Cardiac muscle cell (in vitro differentiated cells and primary cell): ENCODE data around the gene CAMTA2. TPM values are rescaled to one million over a fixed set of nuclear protein-coding genes. Genes with fewer than 3 reads are reported as not detected.
A peak's percentile ranks its signal among the peaks of the same experiment; 100 is the strongest.

ENCODE experiments used
- DNase-seq, 2 donors: peaks; one replicate each; pipeline versions ENCODE4 v3.0.0 to v3.0.0-alpha.2; 2010 to 2017; ENCODE audit warnings: low read depth in 1 of 2, low spot score in 1 of 2
- H3K27ac ChIP-seq: fragments of 200-600 bp; sonication (generic); 2 replicates; pipeline ENCODE4 v1.5.1; 2016
- H3K27me3 ChIP-seq: fragments of 200-600 bp; sonication (generic); 2 replicates; pipeline ENCODE4 v1.6.0; 2016; ENCODE audit warnings: control low read depth
- H3K36me3 ChIP-seq: fragments of 200-600 bp; sonication (generic); 2 replicates; pipeline ENCODE4 v1.5.1; 2016; ENCODE audit warnings: control low read depth
- H3K4me1 ChIP-seq: fragments of 200-600 bp; sonication (generic); 2 replicates; pipeline ENCODE4 v1.8.1; 2017; ENCODE audit warnings: low read depth, mild to moderate bottlenecking, mixed run types
- H3K4me3 ChIP-seq: fragments of 200-600 bp; sonication (generic); 2 replicates; pipeline ENCODE4 v1.5.1; 2016; ENCODE audit warnings: mild to moderate bottlenecking
- H3K9me3 ChIP-seq: fragments of 200-600 bp; sonication (generic); 2 replicates; pipeline ENCODE4 v1.5.1; 2017; ENCODE audit warnings: low read depth, mild to moderate bottlenecking, control low read depth
- polyA plus RNA-seq: library from polyadenylated mRNA; unstranded; fragments of >200 nt; fragmentation: Nextera tagmentation; extraction: Ambion mirVana; gene quantifications from 2 replicates; pipeline ENCODE4 v1.2.1, GENCODE V29; 2016
- total RNA-seq: library from RNA; depleted of rRNA; stranded (reverse); fragments of >200 nt; gene quantifications from 2 replicates; pipeline ENCODE4 v1.2.3, GENCODE V29; 2016
- TF ChIP-seq, protein P1 (sequence below): IDR thresholded peaks from 2 replicates; pipeline ENCODE4 v1.5.1; 2012; ENCODE audit warnings: low read depth, mild to moderate bottlenecking, low read length

CAMTA2 gene
- total and polyA plus RNA-seq, 2 experiments from 2014 or later: 11.6 to 18.3 TPM

DNA sequence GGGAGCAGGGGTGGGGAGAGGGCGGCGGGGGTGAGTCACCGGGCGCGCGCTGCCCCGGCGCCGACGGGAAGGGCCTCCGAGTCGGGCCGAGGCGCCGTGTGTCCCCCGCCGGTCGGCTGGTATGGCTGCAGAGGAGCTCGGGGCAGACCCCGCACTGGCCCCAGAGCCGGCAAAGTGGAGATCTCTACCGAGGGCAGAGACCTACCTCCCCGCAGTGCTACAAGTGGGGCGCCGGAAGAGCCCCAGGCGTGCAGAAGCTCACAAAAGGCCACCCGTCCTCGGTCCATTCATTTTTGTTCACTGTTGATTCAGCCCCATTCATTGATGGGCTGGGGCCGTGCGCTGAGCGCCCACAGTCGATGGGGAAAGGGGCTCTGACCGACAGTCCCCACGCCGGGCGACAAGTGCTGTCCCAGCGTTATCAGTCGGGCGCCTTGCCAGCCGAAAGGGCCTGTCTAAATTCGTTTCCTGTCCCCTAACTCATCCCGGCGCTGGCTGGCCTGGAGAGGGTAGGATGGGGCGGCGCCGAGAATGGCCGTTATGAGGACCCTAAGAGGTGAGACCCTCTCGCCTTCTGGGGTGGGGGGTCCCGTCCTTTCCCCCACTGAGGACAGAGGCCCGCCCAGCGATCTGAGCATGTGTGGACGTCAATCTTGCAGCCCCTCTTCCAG lies 37.3 kb downstream of the CAMTA2 start:
- TF ChIP-seq, protein P1, sequence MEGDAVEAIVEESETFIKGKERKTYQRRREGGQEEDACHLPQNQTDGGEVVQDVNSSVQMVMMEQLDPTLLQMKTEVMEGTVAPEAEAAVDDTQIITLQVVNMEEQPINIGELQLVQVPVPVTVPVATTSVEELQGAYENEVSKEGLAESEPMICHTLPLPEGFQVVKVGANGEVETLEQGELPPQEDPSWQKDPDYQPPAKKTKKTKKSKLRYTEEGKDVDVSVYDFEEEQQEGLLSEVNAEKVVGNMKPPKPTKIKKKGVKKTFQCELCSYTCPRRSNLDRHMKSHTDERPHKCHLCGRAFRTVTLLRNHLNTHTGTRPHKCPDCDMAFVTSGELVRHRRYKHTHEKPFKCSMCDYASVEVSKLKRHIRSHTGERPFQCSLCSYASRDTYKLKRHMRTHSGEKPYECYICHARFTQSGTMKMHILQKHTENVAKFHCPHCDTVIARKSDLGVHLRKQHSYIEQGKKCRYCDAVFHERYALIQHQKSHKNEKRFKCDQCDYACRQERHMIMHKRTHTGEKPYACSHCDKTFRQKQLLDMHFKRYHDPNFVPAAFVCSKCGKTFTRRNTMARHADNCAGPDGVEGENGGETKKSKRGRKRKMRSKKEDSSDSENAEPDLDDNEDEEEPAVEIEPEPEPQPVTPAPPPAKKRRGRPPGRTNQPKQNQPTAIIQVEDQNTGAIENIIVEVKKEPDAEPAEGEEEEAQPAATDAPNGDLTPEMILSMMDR: no peak
- Histone ChIP-seq H3K27me3 (no peaks in the 10 kb centered on the region), H3K36me3 (peaks cover 28% of the 10 kb centered on the region), H3K4me1 (peaks cover 44% of the 10 kb centered on the region), H3K4me3 (peak overlapping the region; percentile 96), H3K27ac (peak overlapping the region; percentile 94), H3K9me3 (no peaks in the 10 kb centered on the region)
- peak in 1 of 2 donors; percentile 67 for DNase-seq

DNA sequence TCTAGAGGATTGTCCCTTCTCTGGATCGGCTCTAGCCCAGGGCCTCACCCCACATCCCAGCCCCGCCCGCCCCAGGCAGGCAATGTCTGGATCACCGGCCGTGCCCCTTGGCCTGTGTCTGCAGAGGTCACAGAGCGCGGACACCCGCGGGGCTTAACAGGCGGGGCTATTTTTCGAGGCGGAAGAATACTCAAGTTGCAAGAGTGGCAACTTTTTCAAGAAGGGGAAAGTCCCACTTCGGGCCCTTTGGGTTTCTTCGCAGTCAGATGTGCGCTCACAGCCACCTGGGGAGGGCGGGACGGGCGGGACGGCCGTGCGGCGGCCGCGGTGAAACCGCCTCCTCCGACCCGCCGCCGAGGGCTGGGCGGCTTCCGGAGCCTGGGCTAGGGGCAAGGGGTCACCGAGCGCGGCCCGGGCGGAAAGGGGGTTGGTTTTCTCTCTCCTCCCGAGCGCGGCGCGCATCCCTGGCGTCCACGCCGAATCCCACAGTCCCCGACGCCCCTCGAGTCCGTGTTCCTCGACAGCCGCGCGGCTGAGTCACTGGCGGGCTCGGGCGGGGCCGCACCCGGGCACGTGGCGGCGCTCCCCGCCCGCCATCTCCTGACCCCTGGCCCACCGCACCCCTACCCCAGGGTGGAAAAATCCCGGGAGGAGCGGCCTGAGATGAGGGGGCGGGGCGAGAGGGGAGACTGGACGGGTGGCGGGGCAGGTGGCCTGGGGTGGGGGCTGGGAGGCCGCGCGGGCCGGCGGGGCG lies 38.0 kb downstream of the CAMTA2 start:
- TF ChIP-seq, protein P1: no peak
- Histone ChIP-seq H3K4me3 (peak overlapping the region; percentile 96), H3K4me1 (peaks cover 44% of the 10 kb centered on the region), H3K27me3 (no peaks in the 10 kb centered on the region), H3K27ac (peak overlapping the region; percentile 94), H3K36me3 (peaks cover 31% of the 10 kb centered on the region), H3K9me3 (no peaks in the 10 kb centered on the region)
- peak; percentile 60 to 73 for DNase-seq

DNA sequence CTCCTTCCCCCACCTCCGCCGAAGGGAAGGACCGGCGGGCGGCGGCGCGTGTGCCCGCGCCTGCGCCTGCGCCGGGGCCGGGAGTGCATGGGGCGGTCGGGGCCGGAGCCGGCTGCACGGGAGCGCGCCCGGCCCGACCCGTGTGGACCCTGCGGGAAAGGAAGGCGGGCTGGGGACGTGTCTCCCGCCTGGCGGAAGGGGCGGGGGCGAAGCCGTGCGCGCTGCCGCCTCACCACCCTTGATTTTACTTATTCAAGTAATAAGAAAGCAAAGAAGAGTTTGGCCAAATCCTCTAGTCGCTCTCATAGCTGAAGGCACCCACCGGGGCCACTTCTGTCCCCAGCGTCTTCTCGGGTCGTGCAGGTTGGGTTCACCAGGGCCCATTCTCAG lies 38.5 kb downstream of the CAMTA2 start:
- H3K4me1 ChIP-seq: peaks cover 41% of the 10 kb centered on the region

DNA sequence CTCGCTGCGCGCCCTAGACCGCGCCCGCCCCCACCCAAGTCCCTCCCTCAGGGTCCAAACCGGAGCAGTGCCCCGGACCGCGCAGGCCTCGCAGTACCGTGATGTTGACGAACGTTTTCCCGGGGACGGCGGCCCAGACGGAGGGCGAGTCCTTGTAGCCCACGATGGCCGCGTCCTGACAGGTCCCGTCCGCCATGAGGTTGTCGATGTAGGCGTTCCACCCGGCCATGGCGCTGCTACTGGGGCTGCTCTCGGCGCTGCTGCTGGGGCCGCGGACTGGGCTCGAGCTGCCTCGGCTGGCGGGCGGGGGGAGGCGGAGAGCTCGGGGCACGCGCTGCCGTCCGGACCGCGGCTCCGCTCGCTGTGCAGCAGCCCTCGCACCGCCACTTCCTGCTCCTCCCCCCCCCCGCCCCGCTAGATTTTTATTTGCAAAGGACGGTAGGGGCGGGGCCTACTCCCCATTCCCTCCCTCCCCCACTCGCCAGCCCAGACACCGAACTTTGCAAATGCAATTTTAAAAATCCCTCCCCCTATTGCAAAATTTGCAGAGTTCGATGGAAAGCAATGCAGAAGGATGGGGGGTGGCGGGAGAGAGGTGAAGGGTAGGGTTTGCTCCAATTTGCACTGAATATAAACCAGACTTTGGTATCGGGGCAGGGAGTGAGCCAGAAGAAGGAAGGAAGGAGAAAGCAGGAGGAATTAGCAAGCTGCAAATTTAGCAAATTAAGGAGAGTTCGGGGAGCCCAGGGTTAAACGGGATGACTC lies 39.1 kb downstream of the CAMTA2 start, which contains the start of gene PFN1:
PFN1 (minus strand) TSS at position 365 of the 765 bp plus-strand sequence; CDS start at position 229, 136 bp downstream.
- H3K36me3 ChIP-seq: peaks cover 26% of the 10 kb centered on the region
- H3K4me3 ChIP-seq: peak within 1 kb of the TSS; percentile 96
- H3K4me1 ChIP-seq: peaks cover 35% of the 10 kb centered on the region
- no peaks in the 10 kb centered on the region for H3K9me3 ChIP-seq
- H3K27me3 ChIP-seq: no peaks in the 10 kb centered on the region
- TF ChIP-seq, protein P1: no peak
- peak within 1 kb of the TSS; percentile 94 for H3K27ac ChIP-seq
- DNase-seq: peak; percentile 88 to 97

More for the DNA sequence above, 38.5 kb downstream of the CAMTA2 start:
- Histone ChIP-seq H3K36me3 (peaks cover 29% of the 10 kb centered on the region), H3K27me3 (no peaks in the 10 kb centered on the region), H3K9me3 (no peaks in the 10 kb centered on the region), H3K4me3 (peak overlapping the region; percentile 96), H3K27ac (peak overlapping the region; percentile 94)
- TF ChIP-seq, protein P1: no peak
- DNase-seq: peak; percentile 92 to 95

DNA sequence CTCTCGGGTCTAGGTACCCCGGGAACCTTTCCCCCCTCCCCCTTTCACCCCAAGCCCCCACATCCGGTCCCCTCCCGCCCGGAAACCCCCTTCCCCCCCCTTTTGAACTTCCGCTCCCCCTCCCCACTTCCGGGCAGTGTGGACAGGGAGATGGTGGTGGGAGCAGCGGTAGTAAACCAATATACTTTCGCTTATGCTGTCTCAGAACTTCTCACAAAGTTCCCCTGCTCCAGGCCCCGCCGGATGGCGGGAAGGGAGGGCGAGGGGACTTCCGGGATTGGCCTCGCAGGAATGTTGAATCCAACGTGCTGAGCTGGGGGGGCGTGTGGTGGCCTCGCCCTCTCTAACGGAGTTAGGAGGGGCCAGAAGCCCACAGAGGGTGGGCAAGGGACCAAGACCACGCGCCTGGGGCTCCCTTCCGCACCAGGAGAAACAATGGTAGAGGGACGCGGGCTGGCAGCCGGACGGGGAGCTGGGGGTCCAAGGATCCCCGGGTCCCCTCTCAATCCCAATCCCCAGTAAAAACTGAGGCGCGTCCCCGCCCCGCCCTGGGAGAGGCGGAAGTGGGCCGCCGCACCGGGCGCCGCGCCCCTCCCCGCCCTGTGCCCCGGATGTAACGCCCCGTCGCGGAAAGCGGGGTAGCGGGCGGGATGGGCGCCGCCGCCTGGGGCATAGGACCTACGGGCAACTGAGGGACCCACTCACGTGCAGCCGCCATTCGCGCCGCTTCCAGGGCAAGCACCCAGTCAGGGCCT lies 39.9 kb downstream of the CAMTA2 start:
- Histone ChIP-seq H3K4me1 (peaks cover 27% of the 10 kb centered on the region), H3K9me3 (no peaks in the 10 kb centered on the region), H3K4me3 (peak overlapping the region; percentile 96), H3K27me3 (no peaks in the 10 kb centered on the region), H3K36me3 (peaks cover 28% of the 10 kb centered on the region), H3K27ac (peak overlapping the region; percentile 94)
- peak; percentile 60 to 62 for DNase-seq
- TF ChIP-seq, protein P1: no peak
